SK-N-SH (cell line): Measurements from ENCODE around the gene FOS.

Source experiments
- CTCF ChIP-seq: fragments of 200-600 bp; sonication (generic); IDR thresholded peaks from 2 replicates; pipeline ENCODE4 v1.6.1; 2017; ENCODE audit warnings: antibody characterized with exemption, mild to moderate bottlenecking, moderate library complexity
- ELF1 ChIP-seq: IDR thresholded peaks from 2 replicates; pipeline ENCODE4 v1.4.0; 2012
- FOXM1 ChIP-seq: IDR thresholded peaks from 2 replicates; pipeline ENCODE4 v1.4.0; 2012; ENCODE audit warnings: low read depth, mild to moderate bottlenecking
- GABPA ChIP-seq: IDR thresholded peaks from 2 replicates; pipeline ENCODE4 v1.4.0; 2012; ENCODE audit warnings: low read depth, mild to moderate bottlenecking
- MAX ChIP-seq: IDR thresholded peaks from 2 replicates; pipeline ENCODE4 v1.4.0; 2012; ENCODE audit warnings: low read depth

- no peak for TF ChIP-seq ELF1
- TF ChIP-seq CTCF, result no peak
- no peak for TF ChIP-seq FOXM1
- no peak for TF ChIP-seq MAX
- no peak for TF ChIP-seq GABPA
These were observed 42.2 kb upstream of the FOS start for GRCh38 chr14:75236467-75236866.
